Mesendoderm (in vitro differentiated cells): ENCODE data around the gene RIMS1.

ENCODE experiments used
- DNase-seq: peaks from one replicate; pipeline ENCODE4 v3.0.0; 2013
- H2AK5ac ChIP-seq: 2 replicates; pipeline ENCODE4 v1.6.1; 2013; ENCODE audit warnings: low read length, inconsistent platforms
- H2BK120ac ChIP-seq: 2 replicates; pipeline ENCODE4 v1.6.1; 2013; ENCODE audit warnings: low read depth, mild to moderate bottlenecking, low read length, moderate library complexity, mixed read lengths
- H2BK15ac ChIP-seq: replicated peaks from 2 replicates; pipeline ENCODE4 v1.6.1; 2013; ENCODE audit warnings: low read depth, mild to moderate bottlenecking, moderate library complexity
- H2BK5ac ChIP-seq: 2 replicates; pipeline ENCODE4 v1.6.1; 2013; ENCODE audit warnings: low read length, inconsistent platforms
- H3K18ac ChIP-seq: 2 replicates; pipeline ENCODE4 v1.6.1; 2013; ENCODE audit warnings: mild to moderate bottlenecking, low read length, mixed read lengths
- H3K23ac ChIP-seq: one replicate; pipeline ENCODE4 v1.6.1; 2013; ENCODE audit warnings: low read length
- H3K27ac ChIP-seq: 2 replicates; pipeline ENCODE4 v1.5.1; 2013; ENCODE audit warnings: low read depth, mild to moderate bottlenecking, inconsistent platforms, low read length, moderate library complexity
- H3K27me3 ChIP-seq: 2 replicates; pipeline ENCODE4 v1.6.1; 2013; ENCODE audit warnings: low read length, control low read depth, mild to moderate bottlenecking, inconsistent platforms; ENCODE audit not compliant: insufficient read depth, poor library complexity
- H3K36me3 ChIP-seq: 2 replicates; pipeline ENCODE4 v1.6.1; 2013; ENCODE audit warnings: low read length, inconsistent platforms; ENCODE audit not compliant: control insufficient read depth, insufficient read depth
- H3K4ac ChIP-seq: one replicate; pipeline ENCODE4 v1.6.1; 2013; ENCODE audit warnings: low read depth, mild to moderate bottlenecking, low read length, moderate library complexity
- H3K4me1 ChIP-seq: 2 replicates; pipeline ENCODE4 v1.6.1; 2013; ENCODE audit warnings: low read depth, low read length, inconsistent platforms; ENCODE audit not compliant: control insufficient read depth
- H3K4me2 ChIP-seq: 2 replicates; pipeline ENCODE4 v1.6.1; 2013; ENCODE audit warnings: low read length
- H3K4me3 ChIP-seq: 2 replicates; pipeline ENCODE4 v1.5.1; 2013; ENCODE audit warnings: mild to moderate bottlenecking, low read length
- H3K56ac ChIP-seq: one replicate; pipeline ENCODE4 v1.6.1; 2013; ENCODE audit warnings: low read length
- H3K79me1 ChIP-seq: 2 replicates; pipeline ENCODE4 v1.6.1; 2013; ENCODE audit warnings: low read length, inconsistent platforms
- H3K79me2 ChIP-seq: 2 replicates; pipeline ENCODE4 v1.6.1; 2013; ENCODE audit warnings: mild to moderate bottlenecking, low read length; ENCODE audit not compliant: control insufficient read depth, insufficient read depth
- H3K9ac ChIP-seq: 2 replicates; pipeline ENCODE4 v1.6.1; 2013; ENCODE audit warnings: low read length, inconsistent platforms
- H4K5ac ChIP-seq: one replicate; pipeline ENCODE4 v1.6.1; 2013; ENCODE audit warnings: low read length
- H4K8ac ChIP-seq: one replicate; pipeline ENCODE4 v1.6.1; 2013; ENCODE audit warnings: low read depth, mild to moderate bottlenecking, control low read depth, low read length, moderate library complexity
- WGBS: extraction: QIAGEN DNeasy Blood & Tissue Kit; methylation state at CpG from one replicate; pipeline ENCODE4 v1.1.7; 2013; ENCODE audit warnings: low lambda C conversion rate, missing lambda C conversion rate; ENCODE audit not compliant: insufficient coverage; ENCODE audit errors: extremely low coverage; 5-methylcytosine and 5-hydroxymethylcytosine counted together

Gene RIMS1

GRCh38 chr6:72272958-72273357, 386.6 kb downstream of the RIMS1 start:
- no peak overlapping the region for H2BK15ac ChIP-seq
- H3K4me3 ChIP-seq, result no peak overlapping the region
- no CpG with 5 or more reads among the region's 1 CpG for WGBS
- no peak overlapping the region for H2BK120ac ChIP-seq
- no peak overlapping the region for H3K4me2 ChIP-seq
- no peak overlapping the region for H3K4ac ChIP-seq
- no peak overlapping the region for H2AK5ac ChIP-seq
- H3K9ac ChIP-seq, result no peak overlapping the region
- no peak overlapping the region for H4K5ac ChIP-seq
- H4K8ac ChIP-seq, result no peak overlapping the region
- no peak overlapping the region for H3K56ac ChIP-seq
- H3K18ac ChIP-seq, result no peak overlapping the region
- H3K23ac ChIP-seq, result no peak overlapping the region
- no peaks in the 10 kb centered on the region for H3K79me1 ChIP-seq
- no peaks in the 10 kb centered on the region for H3K27me3 ChIP-seq
- no peak for DNase-seq
- no peaks in the 10 kb centered on the region for H3K79me2 ChIP-seq
- H3K27ac ChIP-seq, result no peak overlapping the region
- H2BK5ac ChIP-seq, result no peak overlapping the region
- H3K36me3 ChIP-seq, result no peaks in the 10 kb centered on the region
- no peaks in the 10 kb centered on the region for H3K4me1 ChIP-seq

GRCh38 chr6:72275888-72276287, 389.5 kb downstream of the RIMS1 start:
- H3K79me1 ChIP-seq, result no peaks in the 10 kb centered on the region
- no peak overlapping the region for H2BK15ac ChIP-seq
- no peak overlapping the region for H3K56ac ChIP-seq
- H3K9ac ChIP-seq, result no peak overlapping the region
- H3K36me3 ChIP-seq, result no peaks in the 10 kb centered on the region
- no peak for DNase-seq
- no peak overlapping the region for H3K4ac ChIP-seq
- H3K18ac ChIP-seq, result no peak overlapping the region
- H3K4me1 ChIP-seq, result no peaks in the 10 kb centered on the region
- no peak overlapping the region for H3K27ac ChIP-seq
- no peak overlapping the region for H4K8ac ChIP-seq
- no peak overlapping the region for H2BK5ac ChIP-seq
- no peak overlapping the region for H2AK5ac ChIP-seq
- no peak overlapping the region for H3K4me3 ChIP-seq
- H3K23ac ChIP-seq, result no peak overlapping the region
- no peaks in the 10 kb centered on the region for H3K79me2 ChIP-seq
- no peak overlapping the region for H2BK120ac ChIP-seq
- no peak overlapping the region for H4K5ac ChIP-seq
- no peaks in the 10 kb centered on the region for H3K27me3 ChIP-seq
- no peak overlapping the region for H3K4me2 ChIP-seq
- WGBS, result no CpG with 5 or more reads among the region's 1 CpG

GRCh38 chr6:72282201-72282600, 395.9 kb downstream of the RIMS1 start:
- Histone ChIP-seq H3K4me3 (no peak overlapping the region), H3K79me2 (no peaks in the 10 kb centered on the region), H3K56ac (no peak overlapping the region), H4K5ac (no peak overlapping the region), H3K18ac (no peak overlapping the region), H3K23ac (no peak overlapping the region), H3K27ac (no peak overlapping the region), H3K79me1 (no peaks in the 10 kb centered on the region), H2AK5ac (no peak overlapping the region), H3K4me2 (no peak overlapping the region), H3K27me3 (no peaks in the 10 kb centered on the region), H2BK120ac (no peak overlapping the region), H4K8ac (no peak overlapping the region), H2BK5ac (no peak overlapping the region), H3K4me1 (no peaks in the 10 kb centered on the region), H2BK15ac (no peak overlapping the region), H3K4ac (no peak overlapping the region), H3K36me3 (no peaks in the 10 kb centered on the region), H3K9ac (no peak overlapping the region)
- DNase-seq, result no peak

GRCh38 chr6:72283571-72283970, 397.2 kb downstream of the RIMS1 start:
- H3K79me1 ChIP-seq, result no peaks in the 10 kb centered on the region
- no peaks in the 10 kb centered on the region for H3K4me1 ChIP-seq
- no peaks in the 10 kb centered on the region for H3K79me2 ChIP-seq
- H3K4me3 ChIP-seq, result no peak overlapping the region
- no peak overlapping the region for H2BK5ac ChIP-seq
- DNase-seq, result no peak
- no peaks in the 10 kb centered on the region for H3K36me3 ChIP-seq
- no peak overlapping the region for H4K5ac ChIP-seq
- H3K27ac ChIP-seq, result no peak overlapping the region
- H3K27me3 ChIP-seq, result no peaks in the 10 kb centered on the region
- no peak overlapping the region for H3K4ac ChIP-seq
- no peak overlapping the region for H3K4me2 ChIP-seq
- H3K18ac ChIP-seq, result no peak overlapping the region
- H2BK15ac ChIP-seq, result no peak overlapping the region
- no peak overlapping the region for H3K56ac ChIP-seq
- H2BK120ac ChIP-seq, result no peak overlapping the region
- no peak overlapping the region for H4K8ac ChIP-seq
- no CpG with 5 or more reads among the region's 3 CpGs for WGBS
- H2AK5ac ChIP-seq, result no peak overlapping the region
- H3K9ac ChIP-seq, result no peak overlapping the region
- H3K23ac ChIP-seq, result no peak overlapping the region

- Histone ChIP-seq H3K9ac (no peak overlapping the region), H3K18ac (no peak overlapping the region), H3K4me1 (no peaks in the 10 kb centered on the region), H3K36me3 (no peaks in the 10 kb centered on the region), H4K8ac (no peak overlapping the region), H2BK120ac (no peak overlapping the region), H4K5ac (no peak overlapping the region), H3K23ac (no peak overlapping the region), H3K27ac (no peak overlapping the region), H2BK15ac (no peak overlapping the region), H3K4ac (no peak overlapping the region), H3K56ac (no peak overlapping the region), H2BK5ac (no peak overlapping the region), H3K4me2 (no peak overlapping the region), H3K79me1 (no peaks in the 10 kb centered on the region), H3K27me3 (no peaks in the 10 kb centered on the region), H3K79me2 (no peaks in the 10 kb centered on the region), H2AK5ac (no peak overlapping the region), H3K4me3 (no peak overlapping the region)
- DNase-seq, result no peak
- WGBS, result no CpG with 5 or more reads among the region's 1 CpG
Measured at GRCh38 chr6:72286911-72287311, 400.6 kb downstream of the RIMS1 start.

GRCh38 chr6:72287801-72288200, 401.5 kb downstream of the RIMS1 start:
- Histone ChIP-seq H3K4me2 (no peak overlapping the region), H4K8ac (no peak overlapping the region), H3K27me3 (no peaks in the 10 kb centered on the region), H2AK5ac (no peak overlapping the region), H3K23ac (no peak overlapping the region), H3K4me3 (no peak overlapping the region), H2BK5ac (no peak overlapping the region), H3K27ac (no peak overlapping the region), H3K18ac (no peak overlapping the region), H2BK15ac (no peak overlapping the region), H2BK120ac (no peak overlapping the region), H3K4ac (no peak overlapping the region), H3K4me1 (no peaks in the 10 kb centered on the region), H3K79me1 (no peaks in the 10 kb centered on the region), H3K79me2 (no peaks in the 10 kb centered on the region), H3K56ac (no peak overlapping the region), H3K36me3 (no peaks in the 10 kb centered on the region), H4K5ac (no peak overlapping the region), H3K9ac (no peak overlapping the region)
- WGBS, result no CpG with 5 or more reads among the region's 5 CpGs
- no peak for DNase-seq
